Measurements from ENCODE around the gene SPTLC2.
"Not testable (repeated sequence)": the region's sequence is repeated elsewhere in the genome, so short reads cannot be mapped to it uniquely, and the experiment has no call there.

Gene SPTLC2

DNA sequence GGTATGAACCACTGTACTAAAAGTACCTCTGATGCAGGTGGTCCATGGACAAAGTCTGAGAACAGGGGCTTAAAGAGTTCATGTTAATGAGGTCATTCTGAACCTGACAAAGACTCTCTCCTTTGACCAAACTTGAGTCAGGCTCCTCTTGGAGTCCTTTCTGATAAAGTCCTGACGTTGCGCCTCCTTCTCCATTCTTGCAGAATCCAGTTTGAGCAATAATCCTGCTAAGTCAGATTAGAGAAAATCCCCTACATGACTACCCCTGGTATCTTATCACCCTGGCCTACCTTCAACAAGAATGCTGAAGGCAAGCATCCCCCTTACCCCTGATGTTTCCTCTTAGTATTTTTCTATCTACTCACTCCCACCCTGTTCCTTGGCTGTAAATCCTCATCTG lies 71.9 kb downstream of the SPTLC2 start:
- DNase-seq: no peak

DNA sequence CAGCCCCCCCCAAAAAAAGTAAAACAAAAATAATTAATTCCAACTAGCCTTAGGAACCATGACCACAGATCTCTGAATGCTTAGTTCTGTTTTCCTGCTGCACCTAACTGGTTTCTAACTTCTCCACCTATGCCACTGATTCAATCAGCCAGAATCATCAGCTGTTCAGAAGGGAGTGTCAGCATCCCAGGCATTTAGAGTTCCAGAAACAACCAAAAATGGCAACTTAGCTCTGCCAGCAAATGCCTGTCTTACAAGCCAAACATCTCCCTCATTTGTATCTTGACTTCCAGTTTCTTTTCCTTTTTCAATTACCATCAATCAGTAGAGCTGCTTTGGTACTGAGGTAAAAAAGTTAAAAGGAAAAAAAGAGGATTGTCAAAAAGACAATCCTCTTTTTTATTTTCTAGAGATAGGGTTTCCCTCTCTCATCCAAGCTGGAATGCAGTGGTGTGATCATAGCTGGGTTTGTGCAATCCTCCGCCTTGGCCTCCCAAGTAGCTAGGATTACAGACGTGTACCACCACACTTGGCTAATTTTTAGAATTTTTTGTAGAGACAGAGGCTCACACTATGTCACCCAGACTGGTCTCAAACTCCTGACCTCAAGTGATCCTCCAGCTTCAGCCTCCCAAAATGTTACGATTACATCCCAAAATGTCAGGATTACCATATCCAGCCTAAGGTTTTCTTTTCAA lies 72.7 kb downstream of the SPTLC2 start:
- no peak for DNase-seq

DNA sequence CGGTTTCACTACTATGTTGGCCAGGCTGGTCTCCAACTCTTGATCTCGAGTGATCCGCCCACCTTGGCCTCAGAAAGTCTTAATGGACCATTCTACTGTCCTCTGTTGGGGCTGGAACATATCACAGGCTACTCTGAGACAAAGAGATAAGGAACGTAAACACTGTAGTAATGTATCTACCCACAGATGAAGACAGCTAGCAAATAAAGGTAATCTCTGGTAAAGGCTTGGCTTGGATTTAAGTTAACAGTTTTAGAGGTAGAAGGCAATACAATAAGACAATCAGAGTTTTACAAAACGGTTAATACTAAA lies 73.2 kb downstream of the SPTLC2 start:
- no peak for DNase-seq

DNA sequence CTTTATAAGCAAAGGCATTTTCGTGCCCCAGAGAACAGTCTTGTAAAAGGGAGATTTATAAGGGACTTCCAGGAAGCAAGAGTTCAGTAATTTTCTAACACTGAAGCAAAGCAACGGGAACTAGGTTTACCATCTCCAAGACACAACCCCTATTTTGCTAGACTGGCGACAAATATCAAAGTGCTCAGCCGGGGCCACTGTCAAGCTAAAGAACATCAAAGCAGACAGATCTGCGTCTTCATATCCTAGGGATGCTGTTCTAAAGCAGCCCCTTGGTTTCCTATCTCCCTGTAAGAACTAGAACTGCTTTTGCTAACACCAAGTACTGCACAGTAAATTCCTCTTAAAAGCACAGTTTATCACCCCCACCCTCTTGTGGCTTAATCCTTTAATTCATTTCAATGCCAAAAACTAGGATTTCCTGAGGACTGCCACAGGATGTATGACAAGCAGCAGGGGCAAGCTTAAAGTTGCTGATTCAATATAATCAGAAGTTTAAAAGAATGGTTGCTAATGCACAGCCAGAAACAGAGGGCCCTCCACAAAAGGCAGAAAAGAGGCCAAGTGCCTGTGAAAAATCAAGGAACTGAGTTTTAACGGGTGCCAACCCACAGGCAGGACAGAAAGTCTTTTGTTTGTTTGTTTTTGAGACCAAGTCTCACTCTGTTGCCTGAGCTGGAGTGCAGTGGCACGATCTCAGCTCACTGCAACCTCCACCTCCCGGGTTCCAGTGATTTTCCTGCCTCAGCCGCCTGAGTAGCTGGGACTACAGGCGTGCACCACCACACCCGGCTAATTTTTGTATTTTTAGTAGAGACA lies 73.8 kb downstream of the SPTLC2 start:
- no peak for DNase-seq

DNA sequence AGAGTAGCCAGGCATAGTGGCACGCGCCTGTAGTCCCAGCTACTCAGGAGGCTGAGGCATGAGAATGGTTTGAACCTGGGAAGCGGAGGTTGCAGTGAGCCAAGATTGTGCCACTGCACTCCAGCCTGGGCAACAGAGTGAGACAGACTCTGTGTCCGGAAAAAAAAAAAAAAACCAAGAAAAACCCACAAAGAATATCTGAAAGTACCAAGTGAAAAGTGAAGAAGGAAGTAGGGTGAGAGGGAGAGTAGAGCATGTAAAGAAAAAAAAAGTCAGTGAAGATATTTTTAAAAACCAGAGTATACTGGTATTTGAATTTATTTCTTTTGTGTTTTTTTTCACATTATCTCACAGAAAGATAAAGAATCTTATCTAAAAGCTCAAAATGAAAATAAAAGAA lies 74.5 kb downstream of the SPTLC2 start:
- DNase-seq: no peak

DNA sequence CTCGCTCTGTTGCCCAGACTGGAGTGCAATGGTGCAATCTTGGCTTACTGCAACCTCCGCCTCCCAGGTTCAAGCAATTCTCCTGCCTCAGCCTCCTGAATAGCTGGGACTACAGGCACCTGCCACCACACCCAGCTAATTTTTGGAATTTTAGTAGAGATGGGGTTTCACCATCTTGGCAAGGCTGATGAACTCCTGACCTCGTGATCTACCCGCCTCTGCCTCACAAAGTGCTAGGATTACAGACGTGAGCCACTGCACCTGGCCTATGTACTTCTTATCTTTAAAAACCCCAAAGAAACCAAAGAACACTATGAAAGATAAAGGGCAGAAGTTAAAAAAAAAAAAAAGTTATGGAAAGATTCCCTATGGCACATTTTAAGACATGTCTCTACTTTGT lies 79.5 kb downstream of the SPTLC2 start:
- not testable (repeated sequence) for DNase-seq

DNA sequence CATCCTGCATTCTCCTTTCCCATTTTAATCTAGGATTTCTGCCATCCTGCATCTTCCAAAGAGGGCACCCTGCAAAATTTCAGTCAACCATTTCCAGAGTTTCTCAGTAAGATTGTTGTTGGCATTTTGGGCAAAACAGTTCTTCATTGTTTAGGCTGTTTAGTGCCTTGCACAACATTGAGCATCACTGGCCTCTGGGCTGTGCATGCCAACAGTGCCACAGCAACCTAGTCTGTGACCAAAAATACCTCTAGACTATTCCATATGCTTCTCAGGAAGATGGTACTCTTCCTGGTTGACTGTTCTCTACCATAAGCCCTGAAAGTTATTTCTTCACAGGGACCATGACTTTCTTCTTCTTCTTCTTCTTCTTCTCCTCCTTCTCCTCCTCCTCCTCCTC lies 85.4 kb downstream of the SPTLC2 start:
- DNase-seq: no peak

DNA sequence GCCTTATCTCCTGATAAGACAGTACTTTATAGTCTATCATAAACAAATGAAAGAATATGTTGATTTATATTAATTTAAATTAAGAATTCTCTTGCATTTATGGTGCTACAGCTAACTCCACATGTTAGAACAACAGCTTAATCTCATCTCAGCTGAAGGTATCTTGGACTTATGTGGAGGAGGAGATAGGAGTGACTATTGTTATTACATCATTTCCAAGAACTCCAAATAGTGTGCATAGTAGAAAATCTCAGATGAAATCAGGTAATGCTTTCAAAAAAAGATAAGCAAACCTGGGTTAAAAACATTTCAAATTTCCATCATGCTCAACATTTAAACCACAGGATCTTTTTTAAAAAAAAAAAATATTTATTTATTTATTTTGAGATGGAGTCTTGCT lies 86.5 kb downstream of the SPTLC2 start:
- DNase-seq: no peak

DNA sequence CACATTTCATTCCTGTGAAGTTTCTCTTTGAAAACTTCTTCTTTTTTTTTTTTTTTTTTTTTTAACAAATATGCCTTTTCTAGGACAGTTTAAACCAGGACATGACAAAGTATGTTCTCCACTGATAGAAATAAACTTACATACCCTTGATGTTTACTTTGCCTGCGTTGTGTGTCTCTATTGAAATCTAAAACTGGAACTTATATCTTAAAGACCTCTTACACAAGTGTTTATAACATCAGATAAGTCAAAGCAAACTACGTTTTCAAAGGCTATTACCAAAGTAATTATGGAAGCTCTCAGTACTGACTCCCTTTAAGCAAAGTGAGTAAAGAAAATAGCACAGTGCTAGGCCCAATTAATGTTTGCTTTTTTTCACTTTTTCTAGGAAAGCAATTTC lies 87.2 kb downstream of the SPTLC2 start:
- DNase-seq: no peak

DNA sequence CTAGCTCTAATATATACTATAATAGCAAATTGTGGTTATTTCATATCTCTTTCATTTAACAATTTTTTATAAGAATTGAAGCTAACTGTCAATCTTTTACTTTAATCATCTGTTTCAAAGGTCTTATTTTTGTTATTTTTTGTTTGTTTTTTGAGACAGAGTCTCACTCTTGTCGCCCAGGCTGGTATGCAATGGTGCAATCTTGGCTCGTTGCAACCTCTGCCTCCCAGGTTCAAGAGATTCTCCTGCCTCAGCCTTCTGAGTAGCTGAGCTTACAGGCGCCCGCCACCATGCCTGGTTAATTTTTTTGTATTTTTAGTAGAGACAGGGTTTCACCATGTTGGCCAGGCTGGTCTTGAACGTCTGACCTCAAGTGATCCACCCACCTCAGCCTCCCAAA lies 87.7 kb downstream of the SPTLC2 start:
- not testable (repeated sequence) for DNase-seq

DNA sequence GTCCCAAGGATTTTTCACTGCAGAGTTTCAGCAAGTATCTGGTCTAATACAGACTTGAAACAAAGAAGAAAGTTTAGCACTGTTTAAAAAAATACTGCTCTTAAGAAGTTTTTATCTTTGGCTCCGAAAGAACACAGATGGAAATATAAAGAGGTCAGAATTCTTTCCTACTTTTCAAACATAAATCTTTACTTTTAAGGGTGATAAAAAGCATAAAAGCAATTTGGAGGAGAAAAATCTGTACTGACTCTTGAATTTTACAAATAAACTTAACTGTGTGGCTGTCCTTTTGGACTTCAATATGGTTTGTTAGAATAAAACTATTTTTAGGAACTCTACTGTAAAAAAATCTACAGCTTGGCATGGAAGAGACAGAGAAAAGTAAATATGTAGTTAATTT lies 90.2 kb downstream of the SPTLC2 start:
- no peak for DNase-seq

DNA sequence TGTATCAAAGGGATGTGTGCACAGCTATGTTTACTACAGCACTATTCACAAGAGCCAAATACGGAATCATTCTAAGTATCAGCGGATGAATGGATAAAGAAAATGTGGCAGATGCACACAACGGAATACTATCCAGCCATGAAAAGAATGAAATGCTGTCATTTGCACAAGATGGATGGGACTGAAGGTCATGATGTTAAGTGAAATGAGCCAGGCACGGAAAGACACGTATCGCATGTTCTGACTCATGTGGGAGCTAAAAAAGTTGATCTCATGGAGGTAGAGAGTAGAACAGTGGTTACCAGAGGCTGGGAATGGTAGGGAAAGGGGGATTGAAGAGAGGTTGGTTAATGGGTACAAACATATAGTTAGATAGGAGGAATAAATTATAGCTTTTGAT lies 91.9 kb downstream of the SPTLC2 start:
- DNase-seq: no peak

DNA sequence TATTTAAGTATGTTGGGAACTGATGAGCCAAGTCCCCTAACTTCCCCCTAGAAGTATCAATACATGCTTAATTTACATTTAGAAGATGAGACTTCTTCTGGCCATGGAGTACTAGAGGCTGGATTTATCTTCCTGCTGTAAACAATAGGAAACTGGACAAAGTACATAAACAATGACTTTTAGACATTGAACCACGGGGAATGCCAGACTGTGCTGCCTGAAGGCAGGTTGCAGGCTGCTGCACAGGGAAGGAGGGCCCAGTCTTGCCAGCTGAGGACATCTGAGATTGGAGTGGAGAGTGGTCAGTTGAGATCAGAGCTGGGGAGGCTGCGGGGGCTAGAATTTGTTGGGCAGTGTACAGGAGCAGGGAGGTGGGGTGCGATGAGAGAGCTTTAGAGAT lies 93.3 kb downstream of the SPTLC2 start:
- no peak for DNase-seq

DNA sequence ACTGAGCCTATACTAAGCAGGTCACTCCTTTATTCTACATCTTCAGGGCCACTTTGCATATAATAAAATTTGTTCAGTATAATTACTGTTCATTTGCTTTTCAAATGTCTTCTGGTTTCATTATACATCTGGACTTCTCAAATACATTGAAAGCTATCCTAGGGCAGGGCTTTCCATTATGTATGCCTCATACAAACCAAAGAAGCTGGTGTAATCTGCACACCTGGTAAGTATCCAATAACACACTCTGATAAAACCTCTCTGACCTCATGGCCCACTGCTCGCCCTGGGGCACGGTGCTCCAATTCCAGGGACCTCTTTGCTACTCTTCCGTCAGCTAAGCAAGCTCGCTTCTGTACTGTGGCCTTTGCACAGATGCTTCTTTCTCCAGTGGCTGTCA lies 95.9 kb downstream of the SPTLC2 start:
- DNase-seq: no peak

DNA sequence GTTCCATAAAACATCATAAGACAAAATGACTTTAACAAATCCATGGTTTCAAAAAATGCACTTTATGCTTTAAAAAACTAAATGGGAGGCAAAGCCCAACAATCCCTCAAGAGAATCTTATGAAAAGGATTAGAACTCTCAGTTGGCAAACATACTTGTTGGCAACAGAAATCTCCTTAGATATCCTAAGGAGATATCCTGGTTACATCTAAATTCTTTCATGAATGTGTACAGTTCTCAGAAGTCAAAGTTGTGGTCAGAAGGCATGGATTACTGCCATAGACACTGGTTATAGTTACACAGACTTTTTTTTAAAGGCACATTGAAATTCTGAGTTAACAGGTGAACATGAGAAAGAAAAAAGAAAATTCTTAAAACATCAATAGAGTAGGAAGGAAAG lies 100.3 kb downstream of the SPTLC2 start:
- no peak for DNase-seq

DNA sequence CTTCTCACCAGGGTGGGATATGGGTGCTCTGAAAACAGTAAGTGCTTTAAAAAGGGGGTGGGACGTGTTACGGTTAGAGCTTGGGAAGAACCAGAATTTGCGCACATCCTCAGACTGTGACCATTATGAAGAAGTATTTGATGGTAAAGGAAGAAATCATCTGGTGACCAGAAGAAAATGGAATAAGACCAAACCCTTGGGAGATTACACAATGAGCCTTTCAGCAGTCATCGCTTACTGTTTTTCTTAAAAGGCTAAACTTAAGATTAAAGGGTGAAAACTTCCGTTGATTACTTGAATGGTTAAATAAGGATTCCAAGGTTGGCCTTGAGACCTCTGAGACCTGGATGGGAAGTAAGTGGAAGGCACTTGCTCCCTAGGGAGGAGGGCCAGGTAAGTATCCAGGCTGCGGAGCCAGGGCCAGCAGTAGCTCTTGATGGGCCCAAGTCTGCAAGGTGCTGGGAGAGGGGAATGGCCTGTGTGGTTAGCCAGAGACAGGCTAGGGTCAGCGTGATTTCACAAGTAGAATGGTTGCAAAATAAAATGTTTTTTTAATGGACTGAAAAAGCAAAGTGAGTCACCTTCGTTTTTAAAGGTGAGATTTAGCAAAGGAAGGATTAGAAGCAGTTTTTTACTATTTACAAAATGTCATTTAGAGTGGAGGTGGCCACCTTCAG lies 104.8 kb downstream of the SPTLC2 start:
- DNase-seq: no peak

DNA sequence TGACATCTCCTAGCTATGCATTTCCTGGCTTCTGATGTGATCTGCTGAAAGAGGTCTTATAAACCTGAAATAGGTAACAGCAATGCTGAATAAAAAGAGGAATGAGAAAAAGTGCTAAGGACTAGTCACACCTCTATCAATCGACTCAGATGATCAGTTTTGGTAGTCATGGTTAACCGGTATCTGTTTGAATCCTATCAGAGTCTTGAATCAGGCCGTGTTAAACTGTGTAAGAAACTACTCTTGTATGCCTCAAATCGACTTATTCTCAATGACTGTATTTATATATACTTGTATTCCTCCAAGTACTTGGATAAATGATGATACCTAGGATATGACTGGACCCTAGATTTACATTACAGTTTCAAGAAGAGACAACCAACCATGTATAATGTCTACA lies 107.1 kb downstream of the SPTLC2 start:
- DNase-seq: no peak

DNA sequence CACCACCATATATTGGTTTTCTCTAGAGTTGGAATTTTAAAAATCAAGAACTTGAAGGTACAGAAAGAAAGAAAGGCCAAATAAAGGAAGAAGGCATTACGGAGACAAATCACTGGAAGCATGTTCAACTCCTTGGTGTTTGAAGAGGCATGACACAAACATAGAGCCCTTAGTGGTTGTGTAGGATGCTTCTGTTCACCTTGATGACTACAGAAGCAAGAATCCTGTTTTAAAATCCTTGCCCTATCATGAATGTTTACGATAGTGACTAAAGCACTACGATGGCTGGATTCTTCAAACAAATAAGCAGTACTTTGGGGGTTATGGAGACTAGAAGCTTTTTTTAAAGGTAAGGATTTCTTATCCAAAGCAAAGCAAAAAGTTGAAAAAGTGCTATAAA lies 107.6 kb downstream of the SPTLC2 start:
- DNase-seq: no peak

DNA sequence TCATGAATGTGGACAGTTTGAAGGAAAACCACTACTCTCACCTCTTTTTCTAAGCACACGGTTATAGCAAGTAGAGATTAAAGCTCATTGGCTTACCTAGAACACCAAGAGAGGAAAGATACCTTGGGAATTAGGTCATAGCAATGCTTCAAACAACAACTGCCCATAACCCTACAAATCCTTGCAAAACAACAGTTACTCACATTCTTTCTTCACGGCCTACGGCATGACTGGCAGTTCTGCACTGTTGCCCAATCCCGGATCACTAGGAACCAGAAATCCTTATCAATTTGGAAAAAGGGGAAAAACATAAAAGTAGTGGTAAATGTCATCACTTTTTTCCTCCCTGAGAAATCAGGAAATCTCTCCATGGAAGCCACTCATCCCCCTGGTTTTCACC lies 108.2 kb downstream of the SPTLC2 start:
- DNase-seq: no peak

DNA sequence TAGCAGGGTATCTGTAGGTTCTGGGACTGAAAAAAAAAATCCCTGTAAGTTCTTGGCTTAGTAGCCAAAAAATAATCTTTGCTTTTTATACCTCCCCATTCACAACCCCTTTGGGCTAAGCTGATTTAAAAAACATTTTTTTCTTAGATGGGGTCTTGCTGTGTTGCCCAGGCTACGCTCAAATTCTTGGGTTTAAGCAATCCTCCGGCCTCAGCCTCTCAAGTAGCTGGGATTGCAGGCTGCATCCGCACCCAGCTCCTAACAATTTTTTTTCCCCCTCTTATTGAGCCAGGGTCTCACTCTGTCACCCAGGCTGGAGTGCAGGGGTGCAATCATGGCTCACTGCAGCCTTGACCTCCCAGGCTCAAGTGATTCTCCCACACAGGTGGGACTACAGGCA lies 108.7 kb downstream of the SPTLC2 start:
- DNase-seq: no peak

DNA sequence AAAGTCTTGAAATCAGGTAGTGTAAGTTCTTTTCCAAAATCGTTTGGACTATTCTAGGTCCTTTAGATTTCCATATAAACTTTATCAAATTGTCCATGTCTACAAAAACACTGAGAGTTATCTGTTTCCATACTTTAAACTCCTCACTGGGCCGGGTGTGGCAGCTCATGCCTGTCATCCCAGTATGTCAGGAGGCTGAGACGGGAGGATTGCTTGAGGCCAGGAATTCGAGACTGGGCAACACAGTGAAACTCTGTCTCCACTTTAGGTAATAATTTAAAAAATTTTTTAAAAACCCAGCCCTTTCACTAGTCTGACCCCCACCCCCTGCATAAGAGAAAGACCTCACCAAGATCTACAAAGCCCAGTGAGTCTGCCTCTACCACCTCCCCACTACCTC lies 111.4 kb downstream of the SPTLC2 start:
- no peak for DNase-seq

DNA sequence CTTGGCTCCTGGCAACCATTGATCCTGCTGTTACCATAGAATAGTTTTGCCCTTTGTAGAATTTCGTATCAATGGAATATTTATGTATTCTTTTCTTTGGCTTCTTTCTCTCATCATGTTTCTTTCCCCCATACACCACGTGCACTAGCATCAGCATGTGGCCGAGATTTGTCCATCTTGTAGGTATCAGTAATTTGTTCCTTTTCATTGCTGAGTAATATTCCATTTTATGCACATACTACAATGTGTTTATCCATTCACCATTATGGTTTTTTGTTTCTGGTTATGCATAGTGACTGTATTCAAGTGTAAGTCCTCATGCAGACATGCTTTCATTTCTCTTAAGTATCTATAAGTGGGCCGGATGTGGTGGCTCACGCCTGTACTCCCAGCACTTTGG lies 113.3 kb downstream of the SPTLC2 start:
- no peak for DNase-seq

DNA sequence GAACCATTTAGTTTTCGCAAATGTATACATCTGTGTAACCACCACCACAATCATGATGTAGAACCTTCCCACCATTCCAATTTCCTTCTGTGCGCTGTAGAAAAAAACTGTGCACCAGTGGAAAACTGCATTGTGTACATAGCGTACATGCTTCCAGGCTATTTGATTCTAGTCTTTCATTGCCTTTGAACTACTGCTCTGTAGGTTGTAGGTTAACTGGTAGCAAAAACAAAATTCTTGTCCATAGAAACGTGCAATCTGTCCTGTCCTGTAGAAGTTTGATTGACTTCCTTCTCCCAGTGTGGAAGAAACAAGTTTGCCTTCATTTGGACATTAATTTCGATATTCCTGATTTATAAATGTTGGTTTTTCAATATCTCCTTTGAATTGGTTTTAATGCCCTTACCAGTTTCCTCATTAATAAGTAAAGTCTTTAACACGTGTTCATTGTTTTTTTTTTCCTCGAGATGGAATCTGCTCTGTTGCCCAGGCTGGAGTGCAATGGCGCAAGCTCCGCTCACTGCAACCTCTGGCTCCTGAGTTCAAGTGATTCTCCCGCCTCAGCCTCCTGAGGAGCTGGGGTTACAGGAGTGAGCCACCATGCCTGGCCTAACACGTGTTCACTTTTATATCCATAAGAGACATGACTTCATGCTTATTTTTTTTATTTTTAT lies 114.2 kb downstream of the SPTLC2 start:
- DNase-seq: no peak
